HG03432 (cell line): ENCODE results near the gene ZDHHC12.
A peak's percentile ranks its signal among the peaks of the same experiment; 100 is the strongest.

ENCODE experiments used
- ATAC-seq: cut with Tn5 transposase; IDR thresholded peaks from one replicate; pipeline ENCODE4 v1.9.1; 2021; ENCODE audit warnings: mild to moderate bottlenecking, moderate library complexity; ENCODE audit not compliant: unreplicated experiment

ZDHHC12 gene, protein sequence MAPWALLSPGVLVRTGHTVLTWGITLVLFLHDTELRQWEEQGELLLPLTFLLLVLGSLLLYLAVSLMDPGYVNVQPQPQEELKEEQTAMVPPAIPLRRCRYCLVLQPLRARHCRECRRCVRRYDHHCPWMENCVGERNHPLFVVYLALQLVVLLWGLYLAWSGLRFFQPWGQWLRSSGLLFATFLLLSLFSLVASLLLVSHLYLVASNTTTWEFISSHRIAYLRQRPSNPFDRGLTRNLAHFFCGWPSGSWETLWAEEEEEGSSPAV

DNA sequence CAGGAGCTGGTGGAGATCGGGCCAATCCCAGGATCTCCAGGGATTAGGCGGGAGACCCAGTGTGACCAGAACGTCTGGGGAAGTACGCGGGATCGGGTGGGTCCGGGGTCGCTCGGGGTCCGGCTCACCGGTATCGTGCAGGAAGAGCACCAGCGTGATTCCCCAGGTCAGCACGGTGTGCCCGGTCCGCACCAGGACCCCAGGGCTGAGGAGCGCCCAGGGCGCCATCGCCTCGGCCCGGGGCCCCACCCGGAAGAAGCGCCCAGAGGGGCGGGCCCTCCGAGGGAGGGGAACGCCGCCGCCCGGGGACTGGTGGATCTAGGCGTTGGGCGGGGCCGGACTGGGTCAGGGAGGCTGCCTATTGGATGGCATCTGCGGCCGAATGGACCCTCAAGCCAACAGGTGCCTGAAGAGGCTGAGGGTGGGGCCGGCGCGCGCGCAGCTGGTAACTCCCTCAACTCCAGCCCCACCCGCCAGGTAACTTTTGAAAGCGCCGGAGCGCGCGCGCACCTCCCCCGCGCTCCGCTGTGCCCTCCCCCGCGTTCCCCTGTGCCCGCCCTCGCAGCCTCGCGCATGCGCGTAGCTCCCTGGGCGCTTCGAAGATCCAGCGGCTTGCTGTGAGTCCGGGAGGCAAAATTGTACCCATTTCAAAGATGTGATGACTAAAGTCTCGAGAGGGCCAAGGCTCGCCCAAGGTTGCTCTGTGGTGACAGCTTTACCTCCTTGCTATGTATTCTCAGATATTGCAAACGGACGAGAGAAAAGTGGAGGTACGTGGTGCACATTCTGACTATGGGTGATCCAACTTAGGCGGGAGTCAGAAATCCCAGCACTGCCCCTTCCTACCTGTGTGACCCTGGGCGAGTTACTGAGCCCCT is at the start of gene ZDHHC12:
Gene ZDHHC12, minus strand, starts transcription at position 262 of the 878 bp plus-strand sequence. Its CDS starts 34 bp downstream, at position 228.
- ATAC-seq: peak; percentile 93

DNA sequence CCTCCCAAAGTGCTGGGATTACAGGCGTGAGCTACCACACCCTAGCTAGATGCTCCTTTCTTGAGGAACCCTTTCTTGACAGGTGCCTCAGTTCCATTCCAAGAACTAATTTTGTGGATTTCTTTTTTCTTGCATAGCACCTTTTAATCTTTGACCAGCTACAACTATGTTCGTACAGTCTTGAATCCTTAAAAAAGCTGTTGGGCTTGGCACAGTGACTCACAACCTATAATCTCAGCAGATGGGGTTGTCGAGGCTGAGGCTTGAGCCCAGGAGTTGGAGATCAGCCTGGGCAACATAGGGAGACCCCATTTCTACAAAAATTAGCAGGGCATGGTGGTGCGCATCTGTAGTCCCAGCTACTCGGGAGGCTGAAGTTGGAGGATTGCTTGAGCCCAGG is 49.1 kb upstream of the ZDHHC12 start:
- no peak for ATAC-seq

DNA sequence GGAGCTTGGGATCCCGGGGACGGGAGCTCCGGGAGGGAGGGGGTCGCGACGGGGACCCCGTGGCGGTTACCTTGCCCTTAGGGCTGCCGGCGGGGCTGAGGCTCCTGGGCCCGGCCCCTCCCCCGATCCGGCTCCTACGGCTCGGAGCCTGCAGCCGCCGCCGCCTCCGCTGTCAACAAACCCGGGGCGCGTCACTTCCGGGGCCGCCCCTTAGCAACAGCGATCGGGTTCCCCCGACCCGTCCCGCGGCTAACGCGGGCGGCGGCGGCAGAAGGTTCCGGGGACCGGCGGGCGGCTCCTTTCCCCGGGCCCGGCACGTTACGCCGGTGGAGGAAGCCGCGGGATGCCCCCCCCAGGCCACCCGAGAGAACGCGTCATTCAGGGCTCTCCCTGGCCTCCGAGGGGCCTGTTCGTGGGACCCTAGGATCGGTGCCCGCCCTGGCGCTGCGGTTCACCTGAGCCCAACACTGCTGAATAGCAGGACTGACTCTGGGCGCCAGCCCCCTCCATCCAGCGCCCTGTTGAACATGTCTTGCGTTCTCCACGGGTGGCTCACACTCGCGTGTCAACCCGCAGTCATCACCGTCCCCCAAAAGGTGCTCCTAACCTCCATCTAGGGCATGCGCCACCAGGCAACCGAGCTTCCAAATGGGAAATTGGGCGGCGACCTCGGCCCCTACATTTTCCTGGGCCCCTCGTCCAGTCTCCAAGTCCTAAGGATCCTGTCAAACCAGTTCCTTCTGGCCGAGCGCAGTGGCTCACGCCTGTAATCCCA is 48.0 kb upstream of the ZDHHC12 start, which contains the start of gene ZER1:
Gene ZER1, minus strand, starts transcription at position 183 of the 775 bp plus-strand sequence. CDS start 16,362 bp downstream, outside the sequence.
- ATAC-seq: peak; percentile 95

DNA sequence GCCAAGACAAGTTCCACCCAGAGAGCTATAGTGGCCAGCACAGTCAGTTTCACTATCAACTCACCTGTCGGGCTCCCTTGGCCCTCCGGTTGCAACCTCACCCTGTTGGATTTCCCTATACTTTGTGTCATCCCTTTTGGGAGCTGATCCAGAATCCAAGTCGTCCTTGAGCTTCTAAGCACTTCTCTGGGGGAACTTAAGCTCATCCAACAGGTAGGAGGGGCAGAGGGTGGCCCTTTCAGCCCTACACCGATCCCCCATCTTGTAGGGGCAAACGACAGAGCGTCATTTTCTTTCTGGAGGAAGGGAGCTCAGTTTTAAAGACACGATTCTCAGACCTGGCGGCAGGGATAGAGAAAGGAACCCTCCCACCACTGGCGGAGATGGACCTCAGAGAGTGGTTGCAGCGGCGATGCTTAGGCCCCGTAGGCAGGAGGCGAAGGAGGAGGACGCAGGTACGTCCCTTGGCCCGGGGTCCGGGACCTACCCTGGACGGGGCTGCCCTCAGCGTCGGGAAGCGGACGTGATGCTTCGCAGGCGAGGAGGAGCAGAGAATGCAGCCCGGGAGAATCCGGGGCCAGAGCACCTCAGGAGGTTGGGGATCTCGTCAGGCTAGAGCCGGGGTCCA is 47.3 kb upstream of the ZDHHC12 start:
- peak; percentile 41 for ATAC-seq

DNA sequence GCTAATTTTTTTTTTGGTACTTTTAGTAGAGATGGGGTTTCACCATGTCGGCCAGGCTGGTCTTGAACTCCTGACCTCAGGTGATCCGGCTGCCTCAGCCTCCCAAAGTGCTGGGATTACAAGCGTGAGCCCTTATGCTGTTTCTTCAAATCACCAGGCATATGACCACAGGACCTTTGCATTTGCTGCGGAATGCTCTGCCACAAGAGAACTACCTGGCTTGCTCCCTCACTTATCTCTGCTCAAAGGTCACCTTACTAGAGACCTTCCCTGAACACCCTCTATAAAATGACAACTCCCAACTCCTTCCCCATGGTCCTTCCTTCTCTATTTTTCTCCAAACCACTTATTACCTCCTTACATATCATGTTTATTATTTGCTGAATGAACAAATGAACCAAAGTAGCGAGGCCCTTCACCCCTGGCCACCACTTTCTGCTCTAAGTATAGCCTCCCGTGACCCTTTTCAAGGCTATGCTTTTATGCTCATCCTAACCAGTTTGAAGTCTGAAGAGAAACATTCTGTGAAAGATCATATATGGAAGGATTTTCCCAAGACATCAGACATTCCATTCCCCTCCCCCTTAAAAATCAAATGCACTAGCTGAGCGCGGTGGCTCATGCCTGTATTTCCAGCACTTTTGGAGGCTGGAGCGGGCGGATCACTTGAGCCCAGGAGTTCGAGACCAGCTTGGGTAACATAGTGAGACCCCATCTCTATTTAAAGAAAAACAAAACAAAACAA is 46.5 kb upstream of the ZDHHC12 start:
- ATAC-seq: no peak

DNA sequence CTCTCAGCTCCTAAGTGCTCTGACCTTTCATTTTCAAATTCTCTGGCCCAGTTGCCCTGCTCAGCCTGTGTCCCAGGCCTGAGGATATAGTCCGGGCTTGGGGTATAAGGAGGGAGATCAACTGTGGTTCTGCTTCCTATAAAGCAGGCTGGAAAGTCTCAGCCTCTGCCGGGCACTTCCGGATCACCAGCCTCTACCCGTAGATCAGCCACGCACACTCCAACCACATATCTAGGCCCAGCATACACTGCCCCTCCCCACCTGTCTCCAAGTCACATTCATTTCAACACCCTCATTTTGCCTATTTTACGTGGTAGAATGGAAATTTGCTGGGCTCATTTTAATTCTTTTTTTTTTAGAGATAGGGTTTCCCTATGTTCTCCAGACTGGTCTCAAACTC is 44.7 kb upstream of the ZDHHC12 start:
- no peak for ATAC-seq

DNA sequence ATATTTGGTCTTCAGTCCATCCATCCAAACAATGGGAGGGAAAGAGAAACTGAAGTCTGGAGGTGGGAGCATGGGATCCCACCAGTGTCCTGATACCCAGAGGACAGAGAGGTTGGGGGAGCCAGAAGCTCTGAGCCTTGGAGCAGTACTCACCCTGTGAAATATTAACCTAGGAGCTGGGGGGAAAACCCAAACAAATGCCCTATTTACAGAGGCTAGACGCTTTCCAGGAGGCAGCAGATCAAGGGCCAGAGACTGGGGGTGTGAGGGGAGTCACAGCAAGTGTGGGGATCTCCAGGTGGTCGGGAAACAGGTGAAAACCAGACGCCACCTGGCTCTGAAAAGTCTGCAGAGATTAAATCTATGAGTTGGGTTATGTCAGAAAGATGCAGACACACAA is 41.6 kb upstream of the ZDHHC12 start:
- ATAC-seq: no peak

DNA sequence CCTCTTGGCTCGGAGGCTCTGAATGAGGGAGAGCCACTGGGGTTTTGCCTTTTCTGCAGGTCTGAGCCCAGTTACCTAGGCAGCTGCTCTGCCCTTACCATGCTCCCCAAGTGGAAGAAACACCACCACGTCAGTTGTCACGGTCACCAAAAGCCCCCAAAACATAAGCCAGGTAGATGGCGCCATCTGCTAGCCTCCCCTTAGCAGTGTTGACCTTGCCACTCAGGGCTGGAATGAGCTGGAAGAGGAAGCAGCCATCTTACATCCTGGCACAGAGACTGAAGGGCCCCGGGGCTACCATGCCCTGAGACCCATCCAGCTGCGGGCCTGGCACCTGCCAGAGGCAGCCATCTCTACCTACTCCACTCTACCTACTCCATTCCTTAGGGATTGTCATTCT is 40.4 kb upstream of the ZDHHC12 start:
- no peak for ATAC-seq

DNA sequence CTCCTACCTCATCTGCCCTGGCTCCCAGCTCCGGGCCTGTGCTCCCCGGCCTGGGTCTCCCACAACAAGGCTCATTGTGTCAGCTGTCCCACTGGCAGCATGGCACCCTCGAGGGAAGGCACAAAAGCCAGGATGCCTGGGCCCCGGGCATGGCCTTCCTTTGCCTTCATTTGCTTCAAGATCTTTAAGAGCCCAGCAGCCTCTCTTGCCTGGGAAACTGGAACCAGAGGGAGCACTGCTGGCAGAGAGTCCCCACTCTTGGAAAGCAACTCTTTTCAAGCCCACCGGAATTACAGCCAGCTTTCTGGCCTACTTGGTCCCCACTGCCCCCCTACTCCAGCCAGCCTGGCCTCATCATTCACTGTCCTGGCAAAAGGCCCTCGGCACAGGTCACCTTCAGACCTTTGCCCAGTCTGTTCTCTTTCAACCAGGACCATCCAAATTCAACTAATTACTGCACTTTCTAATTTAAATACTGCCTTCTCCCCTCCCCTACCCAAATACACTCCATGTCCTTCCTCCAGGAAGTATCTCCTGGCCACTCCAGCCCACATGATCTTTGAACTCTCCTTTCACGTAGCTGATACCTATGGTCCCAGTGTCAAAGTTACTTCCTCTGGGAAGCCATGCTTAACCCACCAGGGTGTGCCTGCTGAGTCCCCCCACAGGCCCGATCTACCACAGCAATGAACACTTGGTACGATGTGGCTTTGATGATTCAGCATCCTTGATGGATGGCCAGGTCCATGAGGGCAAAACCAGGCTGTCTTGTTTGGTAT is 38.9 kb upstream of the ZDHHC12 start:
- no peak for ATAC-seq

DNA sequence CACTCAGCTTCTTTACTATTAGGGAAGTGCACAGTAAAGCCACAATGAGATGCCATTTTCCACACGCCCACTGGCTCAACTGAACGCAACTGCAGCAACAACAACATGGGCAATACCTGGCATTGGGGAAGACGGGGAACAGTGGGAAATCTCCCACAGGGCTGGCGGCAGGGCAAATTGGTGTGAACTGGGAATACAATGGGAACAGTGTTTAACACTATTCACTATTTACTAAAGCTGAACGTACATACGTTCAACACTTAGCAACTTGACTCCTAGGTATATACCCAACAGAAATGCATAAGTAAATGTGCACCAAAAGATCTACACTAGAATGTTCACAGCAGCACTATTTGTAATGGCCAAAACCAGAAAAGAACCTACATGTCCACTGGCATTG is 33.7 kb upstream of the ZDHHC12 start:
- ATAC-seq: no peak

DNA sequence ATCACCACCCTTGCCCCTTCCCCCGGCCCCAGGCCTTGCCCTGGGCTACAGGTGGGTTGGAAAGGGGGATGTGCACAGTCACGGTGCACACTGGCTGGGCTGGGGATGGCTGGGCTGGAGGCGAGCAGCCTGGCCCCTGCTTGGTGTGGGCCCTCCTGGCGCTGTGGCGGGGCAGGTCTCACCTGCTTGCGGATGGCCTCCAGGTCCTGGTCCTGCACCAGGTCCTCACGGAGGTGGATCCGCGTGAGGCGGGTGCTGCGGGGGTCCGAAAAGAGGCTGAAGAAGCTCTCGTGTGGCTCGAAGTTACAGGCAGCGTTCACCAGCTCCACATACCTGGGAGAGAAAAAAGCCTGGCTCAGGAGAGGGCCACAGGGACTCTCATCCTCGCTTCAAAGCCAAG is 29.7 kb upstream of the ZDHHC12 start:
- no peak for ATAC-seq

DNA sequence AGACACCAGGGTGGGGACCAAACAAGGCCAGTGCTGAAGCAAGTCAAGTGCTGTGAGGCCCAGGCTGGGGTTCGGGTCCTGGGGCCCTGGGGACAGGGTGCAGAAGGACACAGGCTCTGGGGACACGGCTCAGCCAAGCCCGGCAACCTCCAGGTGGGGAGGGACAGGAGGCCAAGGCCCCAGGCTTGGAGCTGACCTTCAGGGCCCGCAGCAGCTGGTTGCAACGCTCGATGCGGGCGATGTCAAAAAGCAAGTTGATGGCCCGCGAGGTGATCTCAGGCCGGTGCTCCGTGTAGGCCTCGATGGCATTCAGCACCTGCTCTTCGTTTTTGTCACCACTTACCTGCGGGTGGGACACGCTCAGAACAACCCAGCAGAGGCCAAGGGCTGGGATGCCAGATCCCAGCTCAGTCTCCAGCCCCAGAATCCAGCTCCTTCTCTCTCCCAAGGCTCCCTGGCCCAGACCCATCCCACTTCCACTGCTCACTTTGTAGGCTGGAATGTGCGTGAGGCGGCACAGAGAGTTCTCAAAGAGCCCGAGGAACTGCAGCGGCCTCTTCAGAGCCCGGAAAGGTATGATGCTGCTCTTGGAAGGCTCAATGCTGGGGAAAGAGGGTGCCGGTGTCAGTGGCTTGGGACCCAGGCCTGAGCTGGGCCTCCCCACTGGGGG is 27.1 kb upstream of the ZDHHC12 start:
- no peak for ATAC-seq

DNA sequence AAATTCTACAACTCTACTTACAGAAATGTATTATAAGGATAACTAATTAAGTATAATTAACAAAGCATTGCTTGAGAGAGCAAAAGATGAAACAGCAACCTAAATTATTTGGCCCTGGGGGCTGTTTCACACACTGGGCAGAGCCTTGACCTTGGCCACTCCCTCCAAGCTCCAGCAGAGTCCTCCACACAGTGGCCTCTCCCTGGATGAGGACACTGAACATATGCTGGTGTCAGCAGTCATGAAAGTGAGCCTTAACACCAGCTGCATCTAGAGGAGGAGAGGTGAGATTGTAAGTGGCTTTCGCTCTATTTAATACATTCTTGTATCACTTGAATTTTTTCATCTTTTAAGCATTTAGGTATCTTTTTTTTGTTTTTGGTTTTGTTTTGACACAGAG is 23.3 kb upstream of the ZDHHC12 start:
- ATAC-seq: no peak

DNA sequence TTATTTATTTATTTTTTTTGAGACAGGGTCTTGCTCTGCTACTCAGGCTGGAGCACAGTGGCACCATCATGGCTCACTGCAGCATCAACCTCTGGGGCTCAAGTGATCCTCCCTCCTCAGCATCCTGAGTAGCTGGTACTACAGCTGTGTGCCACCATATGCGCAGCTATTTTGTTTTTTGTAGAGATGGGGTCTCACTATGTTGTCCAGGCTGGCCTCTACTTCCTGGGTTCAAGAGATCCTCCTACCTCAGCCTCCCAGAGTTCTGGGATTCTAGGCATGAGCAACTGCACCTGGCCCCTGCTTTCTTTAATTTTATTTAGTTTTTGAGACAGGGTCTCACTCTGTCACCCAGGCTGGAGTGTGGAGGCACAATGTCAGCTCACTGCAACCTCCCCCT is 19.5 kb upstream of the ZDHHC12 start:
- no peak for ATAC-seq

DNA sequence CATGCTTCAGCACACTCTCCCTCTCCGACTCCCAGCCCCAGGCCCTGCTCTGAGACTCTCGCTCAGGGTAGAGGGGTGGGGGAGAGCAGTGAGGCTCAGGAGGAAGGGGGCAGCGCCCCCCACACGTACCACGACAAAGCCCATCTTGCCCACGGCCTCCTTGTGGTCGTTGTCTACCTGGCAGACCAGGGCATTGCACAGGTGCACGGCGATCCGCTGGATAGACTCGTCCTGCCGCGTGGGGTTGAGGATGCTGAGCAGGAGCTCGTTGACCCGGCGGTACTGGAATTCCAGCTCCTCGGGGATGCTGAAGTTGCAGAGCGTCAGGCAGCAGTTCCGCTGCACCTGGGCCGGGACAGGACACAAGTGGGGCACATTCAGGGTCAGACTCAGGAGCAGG is 18.5 kb upstream of the ZDHHC12 start:
- no peak for ATAC-seq

DNA sequence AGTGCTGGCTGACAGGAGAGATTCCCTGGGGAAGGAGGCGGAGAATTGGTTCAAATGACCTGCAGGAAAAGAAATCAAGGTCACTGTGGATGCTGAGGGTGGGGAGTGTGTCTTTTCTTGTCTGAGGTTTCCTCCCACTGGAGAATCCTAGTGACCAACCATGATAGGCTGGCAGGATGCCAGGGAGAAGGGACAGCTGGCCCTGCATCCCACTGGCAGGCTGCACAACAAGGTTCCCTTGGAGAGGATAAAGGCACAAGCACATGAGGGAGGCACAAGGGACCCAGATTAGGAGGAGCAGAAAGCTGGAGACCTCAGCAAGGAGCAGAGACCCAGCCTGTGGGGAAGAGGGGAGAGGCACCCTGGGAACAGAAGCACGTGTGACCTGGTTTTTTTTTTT is 11.4 kb upstream of the ZDHHC12 start:
- ATAC-seq: no peak

DNA sequence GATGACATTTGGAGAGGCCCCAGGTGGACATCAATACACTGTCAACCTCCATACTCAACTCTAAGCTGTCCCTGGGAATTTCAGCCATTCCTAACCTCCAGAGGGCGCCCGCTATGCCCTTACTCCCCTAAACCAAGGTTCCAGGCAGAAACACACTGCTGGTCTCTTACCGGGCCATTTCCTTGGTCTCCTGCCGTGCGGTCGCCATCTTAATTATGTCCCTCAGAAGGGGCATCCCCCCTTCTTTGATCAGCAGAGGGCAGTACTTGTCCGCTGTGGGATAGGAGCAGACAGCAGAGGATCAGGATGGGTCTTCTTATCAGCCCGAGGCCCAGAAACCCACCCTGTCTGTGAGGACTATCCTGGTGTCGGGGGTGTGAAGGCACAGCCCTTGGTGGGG is 9.3 kb upstream of the ZDHHC12 start:
- ATAC-seq: no peak

DNA sequence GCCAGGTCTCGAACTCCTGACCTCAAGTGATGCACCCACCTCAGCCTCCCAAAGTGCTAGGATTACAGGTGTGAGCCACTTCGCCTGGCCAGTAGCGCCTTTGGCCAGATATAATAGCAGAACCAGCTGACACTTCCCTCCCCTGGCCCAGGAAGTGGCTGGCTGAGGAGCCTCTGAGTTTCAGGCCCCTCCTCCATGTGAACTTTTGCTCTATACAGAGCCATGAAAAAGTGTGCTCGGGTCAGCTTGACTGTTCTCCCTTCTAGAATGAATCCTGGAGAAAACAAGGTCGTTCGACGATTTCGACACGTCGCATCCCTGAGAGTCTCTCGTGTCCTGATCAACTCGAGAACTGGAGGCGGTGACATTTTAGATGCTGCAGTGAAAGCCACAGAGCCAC is 8.6 kb upstream of the ZDHHC12 start:
- ATAC-seq: no peak

DNA sequence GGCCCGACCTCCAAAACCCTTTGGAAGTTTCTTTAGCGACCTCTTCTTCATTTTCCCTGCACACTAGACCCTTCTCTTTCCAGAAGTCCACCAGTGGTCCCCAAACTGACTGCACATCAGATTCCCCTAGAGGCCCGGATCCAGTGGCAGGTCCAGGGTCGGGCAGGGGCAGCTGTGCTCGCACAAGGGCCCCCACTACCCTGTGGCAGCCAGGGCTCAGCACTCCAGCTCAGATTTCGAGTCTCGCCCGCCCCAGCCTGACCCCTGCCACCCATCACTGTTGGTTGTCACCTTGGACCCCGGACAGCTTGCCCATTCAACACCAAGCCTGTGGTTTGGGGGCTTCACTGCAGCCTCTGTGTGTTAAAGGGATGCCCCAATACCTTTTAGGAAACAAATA is 7.8 kb upstream of the ZDHHC12 start:
- ATAC-seq: no peak
